GM11168 (cell line): ENCODE measurements around the gene CPTP.

ENCODE experiments used
- in situ Hi-C: fragments of 300-500 bp; cut with MboI; formaldehyde crosslinking; loops from one replicate; pipeline ENCODE4 v1.12.0; 2022; ENCODE audit warnings: low sequenced_read_pairs; ENCODE audit not compliant: unreplicated experiment

The CPTP gene

GRCh38 chr1:1376551-1377226 is 52.1 kb downstream of the CPTP start:
- in situ Hi-C loops: no loop called here

DNA sequence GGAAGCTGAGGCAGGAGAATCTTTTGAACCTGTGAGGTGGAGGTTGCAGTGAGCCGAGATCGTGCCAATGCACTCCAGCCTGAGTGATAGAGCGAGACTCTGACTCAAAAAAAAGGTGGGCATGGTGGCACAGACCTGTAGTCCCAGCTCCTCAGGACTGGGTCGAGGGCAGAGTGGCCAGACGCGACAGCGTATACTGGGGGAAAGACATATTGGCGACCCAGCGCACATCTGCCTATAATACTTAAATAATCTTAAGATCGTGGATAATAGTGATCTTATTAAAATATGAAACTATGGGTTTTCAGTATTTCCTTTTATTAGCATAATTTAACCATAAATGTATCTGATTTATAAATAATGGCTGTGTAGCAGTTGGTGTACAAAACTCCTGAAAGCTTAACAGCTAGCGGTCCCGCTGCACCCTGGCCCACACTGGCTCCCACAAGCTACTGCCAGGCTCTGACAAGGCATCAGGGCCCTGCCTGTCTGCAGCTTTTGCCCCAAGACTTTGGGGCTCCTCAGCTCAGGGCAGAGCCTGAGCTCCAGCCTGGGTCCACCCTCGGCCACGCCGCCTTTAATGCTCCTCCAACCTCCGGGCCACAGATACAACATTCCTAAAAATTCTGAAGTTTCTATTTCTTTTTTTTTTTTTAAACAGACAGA is 53.1 kb downstream of the CPTP start:
- in situ Hi-C loops: no loop called here
